HG03135 (cell line): ENCODE measurements around the gene SLC30A4.
A peak's percentile ranks its signal among the peaks of the same experiment; 100 is the strongest.
"Not testable (repeated sequence)": the region's sequence is repeated elsewhere in the genome, so short reads cannot be mapped to it uniquely, and the experiment has no call there.

ENCODE experiments used
- ATAC-seq: cut with Tn5 transposase; IDR thresholded peaks from one replicate; pipeline ENCODE4 v1.9.1; 2021; ENCODE audit warnings: mild to moderate bottlenecking, moderate library complexity; ENCODE audit not compliant: unreplicated experiment

The SLC30A4 gene, protein sequence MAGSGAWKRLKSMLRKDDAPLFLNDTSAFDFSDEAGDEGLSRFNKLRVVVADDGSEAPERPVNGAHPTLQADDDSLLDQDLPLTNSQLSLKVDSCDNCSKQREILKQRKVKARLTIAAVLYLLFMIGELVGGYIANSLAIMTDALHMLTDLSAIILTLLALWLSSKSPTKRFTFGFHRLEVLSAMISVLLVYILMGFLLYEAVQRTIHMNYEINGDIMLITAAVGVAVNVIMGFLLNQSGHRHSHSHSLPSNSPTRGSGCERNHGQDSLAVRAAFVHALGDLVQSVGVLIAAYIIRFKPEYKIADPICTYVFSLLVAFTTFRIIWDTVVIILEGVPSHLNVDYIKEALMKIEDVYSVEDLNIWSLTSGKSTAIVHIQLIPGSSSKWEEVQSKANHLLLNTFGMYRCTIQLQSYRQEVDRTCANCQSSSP

GRCh38 chr15:45522328-45523165, at the start of gene SLC30A4:
TSS of gene SLC30A4 (minus strand) at chr15:45522755. CDS start at chr15:45522354, 401 bp downstream.
- ATAC-seq, result peak; percentile 57

DNA sequence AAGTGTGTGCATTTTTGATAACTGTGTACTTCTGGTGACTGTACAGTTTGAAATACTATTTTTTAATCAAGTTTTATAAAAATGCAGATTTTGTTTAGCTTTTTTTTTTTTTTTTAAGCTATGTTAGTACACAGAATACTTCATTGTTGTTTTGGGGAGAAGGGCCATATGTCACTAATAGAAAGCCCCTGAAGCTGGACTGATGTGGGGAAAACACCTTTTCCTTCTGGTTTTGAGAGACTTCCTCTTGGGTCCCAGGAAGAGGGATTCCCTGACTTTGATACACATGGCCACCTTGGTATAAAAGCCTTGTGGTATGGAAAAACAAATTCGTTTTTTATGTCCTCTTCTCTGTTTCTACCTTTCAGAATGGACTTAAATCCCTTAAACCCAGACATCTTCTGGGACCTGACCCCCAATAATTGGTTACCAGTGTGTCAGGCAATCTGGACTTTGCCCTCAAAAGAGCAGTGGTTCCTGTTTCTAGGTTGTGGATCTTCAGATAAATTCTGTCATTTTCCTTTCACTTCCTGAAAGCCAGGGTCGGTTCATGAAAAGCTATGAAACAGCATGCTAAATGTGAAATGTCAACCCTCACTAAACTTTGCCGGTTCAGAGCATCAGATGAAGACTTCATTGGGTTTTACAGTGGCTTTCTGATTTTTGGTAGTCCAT, 33.5 kb upstream of the SLC30A4 start:
- ATAC-seq, result peak; percentile 66

DNA sequence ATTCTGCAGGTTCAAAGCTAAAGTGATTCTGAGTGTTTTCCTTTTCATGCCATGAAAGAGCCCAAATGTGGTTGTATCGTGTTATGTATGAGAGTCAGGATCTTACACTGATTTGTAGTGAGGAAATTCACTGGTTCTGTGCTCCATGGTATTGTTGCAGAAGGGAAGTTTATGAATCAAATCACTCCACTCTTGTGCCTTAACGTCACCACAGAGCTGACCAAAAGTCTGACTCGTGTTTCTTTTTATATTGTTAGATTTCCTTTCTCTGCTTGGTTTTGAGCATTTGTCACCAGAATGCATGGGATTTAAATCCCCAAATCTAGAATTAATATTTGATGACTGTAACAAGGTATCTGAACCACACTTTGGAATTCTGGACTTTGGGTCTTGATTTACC, 29.1 kb upstream of the SLC30A4 start:
- no peak for ATAC-seq

DNA sequence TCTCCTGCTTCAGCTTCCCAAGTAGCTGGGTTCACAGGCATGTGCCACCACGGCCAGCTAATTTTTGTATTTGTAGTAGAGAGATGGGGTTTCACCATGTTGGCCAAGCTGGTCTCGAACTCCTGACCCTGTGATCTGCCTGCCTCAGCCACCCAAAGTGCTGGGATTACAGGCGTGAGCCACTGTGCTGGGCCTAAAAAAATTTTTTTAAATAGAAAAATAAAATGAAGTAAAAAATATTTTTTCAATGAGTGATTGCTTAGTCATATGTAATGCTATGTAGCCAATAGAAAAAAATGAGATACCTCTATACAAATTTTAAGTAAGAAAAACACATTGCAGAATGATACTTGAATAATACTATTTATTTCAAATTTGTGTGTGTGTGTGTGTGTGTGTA, 27.9 kb upstream of the SLC30A4 start:
- ATAC-seq, result no peak

- no peak for ATAC-seq
Measured at GRCh38 chr15:45549541-45550220, 27.1 kb upstream of the SLC30A4 start.

GRCh38 chr15:45548753-45549520, 26.4 kb upstream of the SLC30A4 start:
- no peak for ATAC-seq

DNA sequence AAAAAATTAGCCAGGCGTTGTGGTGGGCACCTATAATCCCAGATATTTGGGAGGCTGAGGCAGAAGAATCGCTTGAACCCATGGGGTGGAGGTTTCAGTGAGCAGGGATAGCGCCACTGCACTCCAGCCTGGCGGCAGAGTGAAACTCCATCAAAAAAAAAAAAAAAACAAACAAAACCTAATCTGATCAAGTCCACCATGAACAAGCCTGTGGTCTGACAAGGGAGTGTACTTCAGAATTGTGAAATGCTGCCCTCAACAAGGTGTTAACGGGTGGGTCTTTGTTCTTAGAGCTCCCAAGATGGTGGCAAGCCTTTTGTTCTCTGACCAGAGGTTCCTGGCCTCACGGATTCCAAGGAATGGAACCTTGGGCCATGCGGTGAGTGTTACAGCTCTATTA, 24.2 kb upstream of the SLC30A4 start:
- no peak for ATAC-seq

GRCh38 chr15:45544266-45545023, 21.9 kb upstream of the SLC30A4 start:
- no peak for ATAC-seq

DNA sequence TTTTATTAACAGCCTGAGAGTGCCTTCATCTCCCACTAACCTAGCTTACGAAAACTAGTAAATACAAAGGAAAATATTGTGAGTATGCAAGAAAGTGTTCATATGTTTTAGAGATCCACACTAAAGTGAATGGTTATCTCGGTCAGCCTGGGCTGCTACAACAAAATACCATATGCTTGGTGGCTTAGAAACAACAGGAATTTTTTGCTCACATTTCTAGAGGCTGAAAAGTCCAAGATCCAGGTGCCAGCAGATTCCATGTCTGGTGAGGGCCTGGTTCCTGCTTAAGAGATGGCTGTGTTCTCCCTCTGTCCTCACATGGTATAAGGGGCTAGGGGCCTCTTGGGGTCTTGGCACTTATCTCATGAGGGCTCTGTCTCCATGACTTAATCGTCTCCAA, 20.5 kb upstream of the SLC30A4 start:
- no peak for ATAC-seq

DNA sequence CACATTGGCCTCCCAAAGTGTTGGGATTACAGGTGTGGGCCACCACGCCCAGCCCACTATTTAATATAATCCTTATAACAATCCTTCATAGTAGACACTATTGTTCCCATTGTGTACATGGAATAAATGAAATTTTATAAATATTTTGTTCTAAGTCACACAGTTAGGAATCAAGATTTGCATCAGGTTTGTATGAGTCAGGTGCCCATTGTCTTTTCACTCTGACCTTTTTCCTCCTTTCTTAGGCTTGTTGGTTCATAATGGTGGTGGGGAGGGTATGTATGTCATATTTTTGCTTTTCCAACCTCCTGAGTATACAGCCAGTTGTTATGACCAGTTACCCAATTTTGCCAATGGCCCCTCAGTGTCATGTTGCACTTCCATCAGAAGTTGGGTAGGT, 18.0 kb upstream of the SLC30A4 start:
- no peak for ATAC-seq

DNA sequence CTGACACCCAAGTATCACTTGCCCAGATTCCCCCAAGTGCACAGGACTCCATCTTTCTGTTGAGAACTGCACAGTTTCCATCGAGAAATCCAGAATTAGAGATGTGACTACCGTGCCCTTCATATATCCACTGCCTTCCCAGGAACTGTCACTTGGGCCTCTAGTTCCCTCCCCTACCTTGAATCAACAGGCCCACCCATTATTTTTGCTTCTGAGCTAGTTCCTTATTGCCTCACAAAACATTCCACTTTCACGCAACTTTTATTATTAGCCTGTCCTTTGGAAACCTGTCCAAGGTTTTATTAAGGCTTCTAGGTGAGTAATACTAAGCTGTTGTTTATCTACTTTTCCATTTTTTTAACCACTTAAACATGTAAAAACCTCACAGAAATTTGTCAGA, 17.1 kb upstream of the SLC30A4 start:
- no peak for ATAC-seq

- no peak for ATAC-seq
Measured at GRCh38 chr15:45536934-45537333, 14.4 kb upstream of the SLC30A4 start.

DNA sequence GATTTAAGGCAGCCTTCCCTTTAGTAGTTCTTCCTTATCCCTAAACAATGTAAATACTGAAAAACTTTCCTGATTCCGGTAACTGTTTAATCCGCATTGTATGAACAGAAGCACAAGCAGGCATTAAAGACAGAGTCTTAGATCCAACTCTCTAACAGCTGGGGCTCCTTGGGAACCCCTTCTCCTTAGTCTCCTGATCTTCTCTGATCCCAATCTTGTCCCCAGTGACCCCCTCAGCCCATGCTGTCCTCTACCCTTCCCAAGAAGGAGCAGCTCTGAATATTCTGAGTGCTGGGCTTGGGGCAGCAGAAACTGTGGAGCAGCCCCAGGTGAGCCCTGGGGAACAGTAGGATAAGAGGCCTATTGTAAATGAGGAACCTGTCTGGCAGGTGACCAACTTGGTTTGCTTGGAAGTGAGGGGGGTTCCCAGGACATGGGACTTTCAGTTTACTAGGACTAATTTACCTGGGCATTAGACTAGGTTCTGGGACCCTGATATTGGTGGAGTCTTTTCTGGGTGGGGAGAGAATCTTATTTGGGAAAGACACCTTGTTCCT, 13.0 kb upstream of the SLC30A4 start:
- ATAC-seq, result no peak

DNA sequence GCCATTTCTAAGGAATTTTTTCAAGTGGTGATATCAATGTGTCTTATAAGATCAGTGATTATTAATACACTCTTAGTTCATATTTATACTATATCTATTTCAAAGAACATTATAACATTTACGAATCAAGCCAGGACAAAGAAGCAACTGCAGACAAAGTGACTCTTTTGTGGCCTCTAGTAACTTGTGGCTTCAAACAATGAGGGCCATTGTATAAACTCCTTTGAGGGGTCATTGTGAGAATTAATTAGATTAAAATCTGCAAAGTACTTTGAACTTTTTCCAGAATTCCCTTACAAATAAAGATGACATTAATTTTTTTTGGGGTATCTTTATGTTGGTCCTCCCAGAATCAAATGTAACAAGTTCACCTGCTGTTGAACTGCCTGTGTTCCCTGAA, 12.3 kb upstream of the SLC30A4 start:
- ATAC-seq, result no peak

DNA sequence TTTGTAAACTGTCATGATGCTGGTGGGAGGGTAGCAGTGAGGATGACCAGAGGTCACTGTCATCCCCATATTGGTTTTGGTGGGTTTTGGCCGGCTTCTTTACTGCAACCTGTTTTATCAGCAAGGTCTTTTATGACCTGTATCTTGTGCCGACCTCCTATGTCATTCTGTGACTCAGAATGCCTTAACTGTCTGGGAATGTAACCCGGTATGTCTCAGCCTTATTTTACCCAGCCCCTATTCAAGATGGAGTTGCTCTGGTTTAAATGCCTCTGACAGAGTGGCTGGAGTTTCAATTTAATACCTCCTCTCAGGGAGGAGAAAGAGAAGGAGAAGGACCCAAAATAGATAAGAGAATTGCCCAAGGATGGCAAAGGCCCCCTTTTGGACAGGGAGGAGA, 10.3 kb upstream of the SLC30A4 start:
- not testable (repeated sequence) for ATAC-seq

DNA sequence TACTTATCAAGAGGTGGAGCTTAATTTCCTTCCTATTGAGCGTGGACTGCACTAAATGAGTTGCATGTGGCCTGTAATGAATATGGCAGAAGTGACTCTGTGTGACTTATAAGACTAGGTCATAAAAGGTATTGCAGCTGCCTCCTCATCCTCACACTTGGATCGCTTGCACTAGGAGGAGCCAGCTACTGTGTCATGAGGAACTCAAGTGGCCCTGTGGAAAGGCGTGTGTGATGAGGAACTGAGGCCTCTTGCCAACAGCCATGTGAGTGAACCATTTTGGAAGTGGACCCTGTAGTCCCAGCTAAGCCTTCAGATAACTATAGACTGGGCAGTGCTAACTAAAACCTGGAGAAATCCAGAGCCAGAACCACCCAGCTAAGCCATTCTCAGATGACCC, 7.1 kb upstream of the SLC30A4 start:
- no peak for ATAC-seq

DNA sequence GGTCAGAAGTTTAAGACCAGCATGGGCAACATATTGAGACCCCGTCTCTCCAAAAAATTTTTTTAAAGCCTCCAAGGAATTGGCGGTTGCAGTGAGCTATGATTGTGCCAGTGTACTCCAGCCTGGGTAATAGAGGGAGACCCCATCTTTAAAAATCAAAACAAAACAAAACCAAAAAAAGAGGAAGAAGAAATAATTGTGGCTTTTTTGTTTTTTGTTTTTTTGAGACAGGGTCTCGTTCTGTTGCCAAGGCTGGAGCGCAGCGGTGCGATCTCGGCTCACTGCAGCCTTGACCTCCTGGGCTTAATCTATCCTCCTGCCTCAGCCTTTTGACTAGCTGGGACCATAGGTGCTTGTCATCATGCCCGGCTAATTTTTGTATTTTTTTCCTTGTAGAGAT, 4.5 kb upstream of the SLC30A4 start:
- no peak for ATAC-seq

DNA sequence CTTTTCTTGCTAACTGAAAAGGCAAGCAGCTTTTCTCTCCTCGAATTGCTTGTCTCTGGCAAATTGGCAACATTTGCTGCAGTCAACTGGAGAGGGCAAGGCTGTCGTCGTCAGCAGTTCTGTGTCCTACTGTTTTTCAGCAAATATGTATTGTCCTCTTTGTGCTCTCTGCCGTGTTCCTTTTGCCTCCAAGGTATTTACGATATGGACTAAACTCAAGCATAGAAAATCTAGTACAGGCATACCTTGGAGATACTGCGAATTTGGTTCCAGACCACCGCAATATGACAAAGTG, 558 bp upstream of the SLC30A4 start:
- ATAC-seq, result no peak

DNA sequence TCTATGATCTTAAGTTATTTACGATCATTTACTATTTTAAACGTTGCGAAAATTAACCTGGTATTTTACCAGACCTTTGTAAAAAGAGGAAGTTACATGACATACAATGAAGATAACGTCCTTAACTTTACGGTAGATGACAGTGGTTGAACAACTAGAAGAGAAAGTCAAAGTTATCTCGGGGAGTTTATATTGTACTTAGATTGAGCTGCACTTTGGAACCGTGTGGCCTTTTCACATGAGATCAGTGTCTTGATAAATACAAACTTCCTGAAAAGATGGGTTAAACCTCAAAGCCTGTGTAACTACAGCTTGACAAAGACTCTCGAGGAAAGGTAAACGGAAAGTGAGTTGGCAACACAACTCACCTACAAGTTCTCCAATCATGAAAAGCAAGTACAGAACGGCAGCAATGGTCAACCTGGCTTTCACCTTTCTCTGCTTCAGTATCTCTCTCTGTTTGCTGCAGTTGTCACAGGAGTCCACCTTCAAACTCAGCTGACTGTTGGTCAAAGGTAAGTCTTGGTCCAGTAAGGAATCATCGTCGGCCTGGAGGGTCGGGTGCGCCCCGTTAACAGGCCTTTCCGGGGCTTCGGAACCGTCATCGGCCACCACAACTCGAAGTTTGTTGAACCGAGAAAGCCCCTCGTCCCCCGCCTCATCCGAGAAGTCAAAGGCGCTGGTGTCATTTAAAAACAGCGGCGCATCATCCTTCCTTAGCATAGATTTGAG, 793 bp downstream of the SLC30A4 start:
- no peak for ATAC-seq
